SU-DHL-6 (cell line): ENCODE measurements around the gene MYO7B.
"Not testable (repeated sequence)": the region's sequence is repeated elsewhere in the genome, so short reads cannot be mapped to it uniquely, and the experiment has no call there.

Experiments
- H2AFZ ChIP-seq: fragments of 200-600 bp; sonication (generic); 2 replicates; pipeline ENCODE4 v1.6.1; 2014; ENCODE audit warnings: low read depth, mild to moderate bottlenecking, moderate library complexity, mixed read lengths, antibody characterized with exemption, low read length; ENCODE audit not compliant: severe bottlenecking
- H3F3A ChIP-seq: fragments of 200-600 bp; shearing (Covaris generic); 2 replicates; pipeline ENCODE4 v1.6.0; 2016; ENCODE audit warnings: antibody characterized with exemption, mild to moderate bottlenecking; ENCODE audit not compliant: insufficient read depth
- H3K27ac ChIP-seq: fragments of 200-600 bp; sonication (generic); 2 replicates; pipeline ENCODE4 v1.5.1; 2016; ENCODE audit warnings: low read depth, mild to moderate bottlenecking, low read length, moderate library complexity, mixed read lengths
- H3K27me3 ChIP-seq: fragments of 200-600 bp; sonication (generic), shearing (Covaris generic); 2 replicates; pipeline ENCODE4 v1.6.0; 2014; ENCODE audit warnings: mild to moderate bottlenecking, low read length
- H3K36me3 ChIP-seq: fragments of 200-600 bp; sonication (generic); 2 replicates; pipeline ENCODE4 v1.6.1; 2014; ENCODE audit warnings: mild to moderate bottlenecking, low read length, mixed read lengths
- H3K4me2 ChIP-seq: fragments of 300-600, 200-600 bp; shearing (Covaris generic), sonication (generic); 2 replicates; pipeline ENCODE4 v1.6.0; 2014; ENCODE audit warnings: low read length, low read depth, mild to moderate bottlenecking; ENCODE audit not compliant: poor library complexity, severe bottlenecking
- H3K4me3 ChIP-seq: fragments of 200-600 bp; sonication (generic); 2 replicates; pipeline ENCODE4 v1.5.1; 2014; ENCODE audit warnings: antibody characterized with exemption, low read length, mild to moderate bottlenecking, mixed read lengths; ENCODE audit not compliant: insufficient read depth, poor library complexity, severe bottlenecking
- H3K79me2 ChIP-seq: fragments of 200-600 bp; sonication (generic); 2 replicates; pipeline ENCODE4 v1.6.1; 2014; ENCODE audit warnings: mild to moderate bottlenecking, low read length, moderate library complexity; ENCODE audit not compliant: insufficient read depth
- H3K9ac ChIP-seq: fragments of 200-600 bp; sonication (generic); 2 replicates; pipeline ENCODE4 v1.7.0; 2014; ENCODE audit warnings: mild to moderate bottlenecking, low read length
- H3K9me2 ChIP-seq: fragments of 200-600 bp; sonication (generic); replicated peaks from 2 replicates; pipeline ENCODE4 v1.6.1; 2014; ENCODE audit warnings: low read length; ENCODE audit not compliant: insufficient read depth
- H3K9me3 ChIP-seq: fragments of 200-600 bp; sonication (generic); 2 replicates; pipeline ENCODE4 v1.6.1; 2014; ENCODE audit warnings: low read length, mixed read lengths; ENCODE audit not compliant: insufficient read depth
- H4K20me1 ChIP-seq: fragments of 200-600 bp; sonication (generic); 2 replicates; pipeline ENCODE4 v1.6.1; 2014; ENCODE audit warnings: low read depth, mild to moderate bottlenecking, antibody characterized with exemption, low read length, moderate library complexity, mixed read lengths
- EZH2phosphoT487 ChIP-seq: fragments of 200-600 bp; sonication (generic), shearing (Covaris generic); conservative IDR thresholded peaks from 2 replicates; pipeline ENCODE4 v1.6.1; 2018; ENCODE audit warnings: mild to moderate bottlenecking, antibody characterized with exemption, low read length, moderate library complexity, mixed read lengths
- TF ChIP-seq, protein P1 (sequence below): fragments of 200-600 bp; sonication (generic); IDR thresholded peaks from one replicate; pipeline ENCODE4 v1.5.1; 2017; ENCODE audit warnings: antibody characterized with exemption, mild to moderate bottlenecking, low read length, moderate library complexity; ENCODE audit not compliant: insufficient read depth, poor library complexity, severe bottlenecking

Gene MYO7B

DNA sequence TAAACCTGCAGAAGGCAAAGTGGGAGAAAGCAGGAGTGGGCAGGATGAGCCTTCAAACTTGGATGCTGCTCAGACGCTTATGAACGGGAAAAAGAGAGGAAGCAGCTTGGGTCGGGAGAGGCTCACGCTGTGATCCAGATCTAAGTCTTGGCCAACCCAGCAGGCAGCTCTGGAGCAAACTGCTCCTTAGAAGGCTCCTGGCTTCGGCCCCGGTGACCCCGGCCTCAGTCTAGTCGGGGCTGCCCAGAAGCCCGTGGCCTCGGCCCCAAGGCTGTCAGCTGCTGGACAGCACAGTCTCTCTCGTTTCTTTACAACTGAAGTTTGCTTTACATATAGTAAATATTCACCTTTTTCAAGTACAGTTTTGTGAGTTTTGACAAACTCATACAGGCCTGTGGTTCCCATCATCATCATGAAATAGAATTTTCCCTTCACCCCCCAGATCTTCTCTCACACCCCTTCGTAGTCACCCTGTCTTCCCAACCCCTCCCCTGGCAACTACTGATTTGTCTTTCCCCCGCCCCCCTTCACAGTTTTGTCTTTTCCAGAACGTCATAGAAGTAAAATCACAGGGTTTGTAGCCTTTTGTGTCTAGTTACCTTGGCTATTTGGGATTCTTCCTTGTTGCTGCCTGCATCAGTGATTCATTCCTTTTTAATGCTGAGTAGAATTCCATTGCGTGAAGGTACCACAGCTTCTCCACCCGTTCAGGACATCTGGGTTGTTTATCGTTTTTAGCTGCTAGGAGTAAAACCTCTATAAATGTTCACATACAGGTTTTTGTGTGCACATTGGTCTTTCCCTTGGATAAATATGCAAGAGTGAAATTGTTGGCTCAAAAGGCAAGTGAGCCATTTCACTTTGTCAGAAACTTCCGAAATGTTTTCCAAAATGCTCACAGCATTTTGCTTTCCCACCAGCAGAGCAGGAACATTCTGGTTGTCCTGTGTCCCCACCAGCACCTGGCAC is 35.1 kb downstream of the MYO7B start:
- TF ChIP-seq EZH2phosphoT487, result no peak
- TF ChIP-seq, protein P1, sequence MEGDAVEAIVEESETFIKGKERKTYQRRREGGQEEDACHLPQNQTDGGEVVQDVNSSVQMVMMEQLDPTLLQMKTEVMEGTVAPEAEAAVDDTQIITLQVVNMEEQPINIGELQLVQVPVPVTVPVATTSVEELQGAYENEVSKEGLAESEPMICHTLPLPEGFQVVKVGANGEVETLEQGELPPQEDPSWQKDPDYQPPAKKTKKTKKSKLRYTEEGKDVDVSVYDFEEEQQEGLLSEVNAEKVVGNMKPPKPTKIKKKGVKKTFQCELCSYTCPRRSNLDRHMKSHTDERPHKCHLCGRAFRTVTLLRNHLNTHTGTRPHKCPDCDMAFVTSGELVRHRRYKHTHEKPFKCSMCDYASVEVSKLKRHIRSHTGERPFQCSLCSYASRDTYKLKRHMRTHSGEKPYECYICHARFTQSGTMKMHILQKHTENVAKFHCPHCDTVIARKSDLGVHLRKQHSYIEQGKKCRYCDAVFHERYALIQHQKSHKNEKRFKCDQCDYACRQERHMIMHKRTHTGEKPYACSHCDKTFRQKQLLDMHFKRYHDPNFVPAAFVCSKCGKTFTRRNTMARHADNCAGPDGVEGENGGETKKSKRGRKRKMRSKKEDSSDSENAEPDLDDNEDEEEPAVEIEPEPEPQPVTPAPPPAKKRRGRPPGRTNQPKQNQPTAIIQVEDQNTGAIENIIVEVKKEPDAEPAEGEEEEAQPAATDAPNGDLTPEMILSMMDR, result no peak
- Histone ChIP-seq H3K4me3 (no peak overlapping the region), H3K9ac (no peak overlapping the region), H3F3A (peaks cover 6% of the 10 kb centered on the region; the same call in 1 of the 2 replicates), H4K20me1 (no peaks in the 10 kb centered on the region; the same call in 1 of the 2 replicates), H3K4me2 (no peak overlapping the region), H3K9me2 (no peaks in the 10 kb centered on the region), H3K79me2 (no peaks in the 10 kb centered on the region), H3K27me3 (no peaks in the 10 kb centered on the region), H3K36me3 (no peaks in the 10 kb centered on the region), H3K27ac (no peak overlapping the region), H2AFZ (no peak overlapping the region), H3K9me3 (no peaks in the 10 kb centered on the region)

DNA sequence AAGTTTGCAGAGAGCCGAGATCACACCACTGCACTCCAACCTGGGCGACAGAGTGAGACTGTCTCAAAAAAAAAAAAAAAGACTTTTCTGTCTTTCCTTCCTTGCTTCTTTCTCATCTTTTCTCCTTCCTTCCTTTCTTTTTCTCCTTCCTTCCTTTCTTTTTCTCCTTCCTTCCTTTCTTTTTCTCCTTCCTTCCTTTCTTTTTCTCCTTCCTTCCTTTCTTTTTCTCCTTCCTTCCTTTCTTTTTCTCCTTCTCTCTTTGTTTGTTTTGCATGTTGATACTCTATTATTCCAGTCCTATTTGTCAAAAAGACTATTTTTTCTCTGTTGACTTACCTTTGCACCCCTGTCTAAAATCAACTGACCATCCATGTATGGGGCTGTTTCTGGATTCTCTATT is 36.9 kb downstream of the MYO7B start:
- H3K27ac ChIP-seq, H3K9me3 ChIP-seq, H3K4me3 ChIP-seq, H3K27me3 ChIP-seq, H3K79me2 ChIP-seq, H3K9ac ChIP-seq, H3K36me3 ChIP-seq, H3F3A ChIP-seq, H4K20me1 ChIP-seq, H3K9me2 ChIP-seq, H2AFZ ChIP-seq, H3K4me2 ChIP-seq: not testable (repeated sequence)

DNA sequence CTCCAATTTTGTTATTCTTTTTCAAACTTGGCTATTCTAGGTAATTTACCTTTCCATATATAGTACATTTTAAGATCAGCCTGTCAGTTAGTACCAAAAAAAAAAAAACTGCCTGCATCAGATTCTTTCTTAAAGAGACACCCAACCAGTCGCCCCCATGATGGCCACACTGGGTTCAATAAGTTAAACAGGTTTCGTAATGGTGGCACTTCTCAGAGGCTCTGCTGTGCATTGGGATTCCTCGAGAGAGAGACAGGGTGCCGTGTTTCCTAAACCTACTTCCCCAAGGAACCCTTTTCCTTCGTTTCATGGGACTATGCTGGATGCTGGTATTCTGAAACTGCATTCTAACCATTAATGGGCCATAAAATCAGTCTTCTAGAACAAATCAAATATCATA is 37.4 kb downstream of the MYO7B start:
- H2AFZ ChIP-seq, result no peak overlapping the region
- no peaks in the 10 kb centered on the region; the same call in 1 of the 2 replicates for H4K20me1 ChIP-seq
- no peaks in the 10 kb centered on the region for H3K79me2 ChIP-seq
- no peak overlapping the region for H3K4me3 ChIP-seq
- H3K36me3 ChIP-seq, result no peaks in the 10 kb centered on the region
- no peak overlapping the region for H3K27ac ChIP-seq
- no peaks in the 10 kb centered on the region for H3K27me3 ChIP-seq
- H3F3A ChIP-seq, result peaks cover 8% of the 10 kb centered on the region; the same call in 1 of the 2 replicates
- no peak overlapping the region for H3K9ac ChIP-seq
- no peak overlapping the region for H3K4me2 ChIP-seq
- H3K9me2 ChIP-seq, result no peaks in the 10 kb centered on the region
- TF ChIP-seq, protein P1, result no peak
- TF ChIP-seq EZH2phosphoT487, result no peak
- no peaks in the 10 kb centered on the region for H3K9me3 ChIP-seq

DNA sequence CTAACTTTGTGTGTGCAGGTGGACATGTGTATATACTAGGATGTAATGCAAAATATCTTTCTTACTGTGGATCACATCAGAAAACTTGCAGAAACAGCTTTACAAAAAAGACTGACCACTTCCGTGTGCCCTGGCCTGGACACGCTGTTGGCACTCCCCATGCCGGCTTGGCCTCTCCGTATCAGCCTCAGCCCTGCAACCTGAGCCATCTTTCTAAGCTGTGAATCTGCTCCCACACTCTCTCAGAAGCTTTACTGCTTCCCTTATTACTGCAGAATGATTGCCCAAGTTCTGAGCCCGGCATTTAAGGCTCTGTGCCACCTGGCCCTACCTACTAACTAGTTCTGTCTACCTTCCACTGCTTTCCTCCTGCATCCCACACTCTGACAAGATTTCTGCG is 37.8 kb downstream of the MYO7B start:
- Histone ChIP-seq H3K9me3 (no peaks in the 10 kb centered on the region), H3K27me3 (no peaks in the 10 kb centered on the region), H3K4me3 (no peak overlapping the region), H3K27ac (no peak overlapping the region), H3K9ac (no peak overlapping the region), H3K36me3 (no peaks in the 10 kb centered on the region), H3F3A (peaks cover 8% of the 10 kb centered on the region; the same call in 1 of the 2 replicates), H3K9me2 (no peaks in the 10 kb centered on the region), H3K4me2 (no peak overlapping the region), H2AFZ (no peak overlapping the region), H3K79me2 (no peaks in the 10 kb centered on the region), H4K20me1 (no peaks in the 10 kb centered on the region; the same call in 1 of the 2 replicates)
- no peak for TF ChIP-seq EZH2phosphoT487
- TF ChIP-seq, protein P1, result no peak
